ENCODE results near the gene GDAP1L1.

- TF ChIP-seq CTCF (IDR thresholded peaks at IDR 0.05) (no peak), POLR2A (IDR thresholded peaks at IDR 0.05) (no peak)
Measured at GRCh38 chr20:44245977-44246376, 1.1 kb upstream of the GDAP1L1 start.

Measured in lower leg skin (tissue), 3 donors.